GM21447 (cell line): ENCODE data around the gene MAPK13.

Source experiments
- ATAC-seq: cut with Tn5 transposase; IDR thresholded peaks from one replicate; pipeline ENCODE4 v1.9.1; 2021; ENCODE audit not compliant: unreplicated experiment

Gene MAPK13

DNA sequence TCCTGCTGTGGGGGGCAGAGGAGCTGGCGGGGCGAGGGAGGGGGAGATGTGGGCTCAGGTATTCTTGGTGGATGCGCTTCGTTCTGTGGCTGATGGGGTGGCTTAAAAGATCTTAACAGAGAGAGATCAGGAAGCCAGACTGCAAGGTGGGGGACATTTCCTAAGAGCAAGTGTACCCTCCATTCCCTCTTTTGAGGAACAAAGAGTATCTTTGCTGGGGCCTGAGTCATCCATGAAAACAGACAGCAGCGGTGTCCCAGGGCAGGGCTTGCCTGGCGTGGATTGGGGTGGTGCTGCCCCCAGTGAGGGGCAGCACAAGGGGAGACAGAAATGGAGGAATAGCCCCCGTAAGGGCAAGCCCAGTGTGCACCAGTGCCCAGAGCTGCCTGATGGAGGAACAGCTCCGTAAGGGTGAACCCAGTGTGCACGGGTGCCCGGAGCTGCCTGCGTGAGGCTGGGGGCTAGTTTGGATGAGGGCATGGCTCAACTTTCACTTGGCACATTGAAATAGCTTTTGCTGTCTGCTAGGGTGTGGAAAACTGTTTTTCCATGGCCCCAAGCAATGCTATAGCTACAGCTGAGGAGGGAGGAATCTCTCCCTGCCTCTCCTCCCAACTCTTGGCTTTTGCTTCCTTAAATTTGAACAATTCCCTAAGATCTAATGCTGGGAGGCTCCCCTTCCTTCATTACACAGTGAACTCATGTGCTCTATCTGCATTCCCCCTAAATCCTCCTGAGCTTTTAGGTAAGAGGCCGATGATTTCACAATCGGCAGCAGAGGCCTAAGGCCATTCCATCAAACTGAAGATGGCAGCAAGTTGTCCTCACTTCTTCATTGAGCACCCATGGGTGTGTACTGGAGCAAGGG, 12.9 kb downstream of the MAPK13 start:
- no peak for ATAC-seq

DNA sequence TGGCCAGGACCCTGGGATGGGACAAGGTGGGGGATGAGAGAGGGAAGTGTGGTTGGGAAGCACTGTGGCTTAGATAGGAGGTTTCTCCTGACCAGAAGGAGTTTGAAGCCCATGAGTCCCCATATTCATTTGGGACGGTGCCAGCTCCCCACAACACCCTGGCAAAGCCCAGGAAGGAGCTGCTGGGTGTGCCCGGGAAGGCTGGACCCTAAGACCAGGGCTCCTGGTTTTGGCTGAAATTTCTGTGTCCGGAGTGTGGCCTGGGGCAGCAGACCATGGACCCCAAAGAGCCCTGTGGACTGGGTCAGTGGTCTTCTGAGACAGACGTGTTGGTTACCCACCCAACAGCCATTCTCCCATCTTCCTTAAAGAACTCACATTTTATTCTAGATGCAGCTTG, 15.2 kb downstream of the MAPK13 start:
- ATAC-seq: no peak

GRCh38 chr6:36147294-36147693, 17.0 kb downstream of the MAPK13 start:
- ATAC-seq: no peak

- ATAC-seq: no peak
Observed at GRCh38 chr6:36149476-36149875, 19.2 kb downstream of the MAPK13 start.

DNA sequence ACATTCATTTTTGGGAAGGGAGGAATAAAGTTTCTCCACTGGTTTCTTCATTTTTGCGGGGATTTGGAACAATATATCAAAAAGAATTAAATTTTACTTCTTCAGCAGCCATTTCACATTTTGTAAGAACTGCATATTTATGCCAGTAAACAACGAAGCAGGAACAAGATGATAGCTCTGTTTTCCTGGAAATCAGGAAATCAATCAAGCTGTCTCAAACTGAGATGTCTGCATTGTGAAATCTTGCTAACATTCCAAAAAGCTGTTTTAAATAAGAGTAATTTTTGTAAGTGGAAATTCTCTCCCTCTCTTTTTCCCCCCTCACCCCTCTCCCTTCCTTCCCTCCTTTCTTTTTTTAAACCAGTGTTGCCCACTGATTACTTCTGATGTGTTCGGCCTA, 20.0 kb downstream of the MAPK13 start:
- ATAC-seq: no peak

GRCh38 chr6:36154286-36154685, 24.0 kb downstream of the MAPK13 start:
- no peak for ATAC-seq

DNA sequence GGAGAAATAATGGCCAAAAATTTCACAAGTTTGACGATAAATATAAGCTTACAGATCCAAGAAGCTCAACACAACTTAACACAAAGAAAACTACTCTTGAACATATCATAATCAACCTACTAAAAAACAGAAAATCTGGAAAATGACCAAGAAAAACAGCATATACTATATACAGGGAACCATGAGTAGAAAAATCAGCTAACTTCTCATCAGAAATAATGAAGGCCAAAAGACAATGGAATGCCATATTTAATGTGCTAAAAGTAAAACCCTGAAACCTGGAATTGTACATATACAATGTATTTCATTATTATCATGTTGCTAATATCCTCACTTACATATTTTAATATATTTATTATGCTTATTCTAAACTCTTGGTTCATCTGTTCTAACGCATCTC, 25.3 kb downstream of the MAPK13 start:
- ATAC-seq: no peak

GRCh38 chr6:36160147-36160760, 29.9 kb downstream of the MAPK13 start:
- no peak for ATAC-seq

- no peak for ATAC-seq
Observed at GRCh38 chr6:36169023-36170007, 39.0 kb downstream of the MAPK13 start.

- no peak for ATAC-seq
Observed at GRCh38 chr6:36170704-36171103, 40.4 kb downstream of the MAPK13 start.

GRCh38 chr6:36171573-36171972, 41.3 kb downstream of the MAPK13 start:
- ATAC-seq: no peak

- ATAC-seq: no peak
Observed at GRCh38 chr6:36177166-36177565, 46.9 kb downstream of the MAPK13 start.

- no peak for ATAC-seq
Observed at GRCh38 chr6:36178544-36178943, 48.2 kb downstream of the MAPK13 start.

GRCh38 chr6:36180126-36180525, 49.8 kb downstream of the MAPK13 start:
- ATAC-seq: no peak

DNA sequence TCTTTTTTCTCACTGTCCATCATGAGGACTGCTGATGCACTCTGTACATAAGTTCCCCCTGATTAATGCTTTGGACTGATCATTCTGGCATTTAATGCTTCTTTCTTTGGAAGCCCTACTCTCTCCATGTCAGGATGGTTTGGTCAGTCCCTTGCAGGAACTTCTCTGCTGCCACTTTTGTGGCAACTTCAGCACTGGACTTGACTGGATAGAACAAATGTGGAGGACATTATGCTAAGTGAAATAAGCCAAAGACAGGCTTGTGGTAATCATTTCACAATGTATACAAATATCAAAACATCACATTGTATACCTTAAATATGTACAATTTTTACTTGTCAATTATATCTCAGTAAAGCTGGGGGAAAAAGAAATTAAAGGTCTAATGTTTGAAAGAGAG, 54.0 kb downstream of the MAPK13 start:
- no peak for ATAC-seq

- ATAC-seq: no peak
Observed at GRCh38 chr6:36186199-36186598, 55.9 kb downstream of the MAPK13 start.

DNA sequence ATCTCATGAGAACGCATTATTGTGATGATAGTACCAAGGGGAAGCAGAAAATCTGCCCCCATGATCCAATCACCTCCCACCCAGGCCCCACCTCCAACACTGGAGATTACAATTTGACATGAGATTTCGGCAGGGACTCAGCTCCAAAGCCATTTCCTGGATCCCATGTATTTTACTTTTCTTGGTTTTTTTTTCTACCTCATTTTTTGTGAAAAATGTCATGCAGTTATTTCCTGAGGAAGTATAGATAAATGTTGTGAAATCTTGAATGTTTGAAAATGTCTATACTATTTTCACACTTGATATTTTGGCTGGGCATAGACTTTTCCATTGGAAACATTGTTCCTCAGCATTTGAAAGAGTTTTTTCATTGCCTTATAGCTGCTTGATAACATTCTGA, 57.1 kb downstream of the MAPK13 start:
- no peak for ATAC-seq
